GM19467 (cell line): Measurements from ENCODE around the gene WDR77.
A peak's percentile ranks its signal among the peaks of the same experiment; 100 is the strongest.

Experiments
- ATAC-seq: cut with Tn5 transposase; IDR thresholded peaks from one replicate; pipeline ENCODE4 v1.9.1; 2021; ENCODE audit warnings: mild to moderate bottlenecking, moderate library complexity; ENCODE audit not compliant: unreplicated experiment

The WDR77 gene

GRCh38 chr1:111470596-111470995 lies 21.5 kb upstream of the WDR77 start:
- no peak for ATAC-seq

GRCh38 chr1:111469539-111469938 lies 20.5 kb upstream of the WDR77 start:
- ATAC-seq = no peak

GRCh38 chr1:111468717-111469100 lies 19.7 kb upstream of the WDR77 start:
- no peak for ATAC-seq

GRCh38 chr1:111467865-111468716 lies 19.0 kb upstream of the WDR77 start:
- ATAC-seq = no peak

GRCh38 chr1:111466480-111466879 lies 17.4 kb upstream of the WDR77 start:
- no peak for ATAC-seq

GRCh38 chr1:111465754-111466153 lies 16.7 kb upstream of the WDR77 start:
- no peak for ATAC-seq

- no peak for ATAC-seq
Observed at GRCh38 chr1:111463029-111463683, 14.1 kb upstream of the WDR77 start.

- ATAC-seq = no peak
Observed at GRCh38 chr1:111462370-111463028, 13.4 kb upstream of the WDR77 start.

GRCh38 chr1:111461765-111462164 lies 12.7 kb upstream of the WDR77 start:
- ATAC-seq = no peak

GRCh38 chr1:111455642-111456031 lies 6.6 kb upstream of the WDR77 start:
- no peak for ATAC-seq

GRCh38 chr1:111454859-111455641 lies 6.0 kb upstream of the WDR77 start:
- no peak for ATAC-seq

GRCh38 chr1:111453706-111454105 lies 4.7 kb upstream of the WDR77 start:
- no peak for ATAC-seq

GRCh38 chr1:111452581-111452980 lies 3.5 kb upstream of the WDR77 start:
- ATAC-seq = no peak

- ATAC-seq = no peak
Observed at GRCh38 chr1:111450185-111450584, 1.1 kb upstream of the WDR77 start.

- ATAC-seq = no peak
Observed at GRCh38 chr1:111449703-111450017, 604 bp upstream of the WDR77 start.

GRCh38 chr1:111448482-111448917 lies 556 bp downstream of the WDR77 start:
- peak; percentile 20 for ATAC-seq

- no peak for ATAC-seq
Observed at GRCh38 chr1:111446967-111447892, 1.8 kb downstream of the WDR77 start.

- ATAC-seq = no peak
Observed at GRCh38 chr1:111446546-111446945, 2.5 kb downstream of the WDR77 start.

GRCh38 chr1:111444031-111444430 lies 5.0 kb downstream of the WDR77 start:
- ATAC-seq = no peak

GRCh38 chr1:111442457-111442856 lies 6.6 kb downstream of the WDR77 start:
- ATAC-seq = no peak
